ENCODE measurements around the gene DRG1.
"Not testable (repeated sequence)": the region's sequence is repeated elsewhere in the genome, so short reads cannot be mapped to it uniquely, and the experiment has no call there.

The DRG1 gene, protein sequence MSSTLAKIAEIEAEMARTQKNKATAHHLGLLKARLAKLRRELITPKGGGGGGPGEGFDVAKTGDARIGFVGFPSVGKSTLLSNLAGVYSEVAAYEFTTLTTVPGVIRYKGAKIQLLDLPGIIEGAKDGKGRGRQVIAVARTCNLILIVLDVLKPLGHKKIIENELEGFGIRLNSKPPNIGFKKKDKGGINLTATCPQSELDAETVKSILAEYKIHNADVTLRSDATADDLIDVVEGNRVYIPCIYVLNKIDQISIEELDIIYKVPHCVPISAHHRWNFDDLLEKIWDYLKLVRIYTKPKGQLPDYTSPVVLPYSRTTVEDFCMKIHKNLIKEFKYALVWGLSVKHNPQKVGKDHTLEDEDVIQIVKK

DNA sequence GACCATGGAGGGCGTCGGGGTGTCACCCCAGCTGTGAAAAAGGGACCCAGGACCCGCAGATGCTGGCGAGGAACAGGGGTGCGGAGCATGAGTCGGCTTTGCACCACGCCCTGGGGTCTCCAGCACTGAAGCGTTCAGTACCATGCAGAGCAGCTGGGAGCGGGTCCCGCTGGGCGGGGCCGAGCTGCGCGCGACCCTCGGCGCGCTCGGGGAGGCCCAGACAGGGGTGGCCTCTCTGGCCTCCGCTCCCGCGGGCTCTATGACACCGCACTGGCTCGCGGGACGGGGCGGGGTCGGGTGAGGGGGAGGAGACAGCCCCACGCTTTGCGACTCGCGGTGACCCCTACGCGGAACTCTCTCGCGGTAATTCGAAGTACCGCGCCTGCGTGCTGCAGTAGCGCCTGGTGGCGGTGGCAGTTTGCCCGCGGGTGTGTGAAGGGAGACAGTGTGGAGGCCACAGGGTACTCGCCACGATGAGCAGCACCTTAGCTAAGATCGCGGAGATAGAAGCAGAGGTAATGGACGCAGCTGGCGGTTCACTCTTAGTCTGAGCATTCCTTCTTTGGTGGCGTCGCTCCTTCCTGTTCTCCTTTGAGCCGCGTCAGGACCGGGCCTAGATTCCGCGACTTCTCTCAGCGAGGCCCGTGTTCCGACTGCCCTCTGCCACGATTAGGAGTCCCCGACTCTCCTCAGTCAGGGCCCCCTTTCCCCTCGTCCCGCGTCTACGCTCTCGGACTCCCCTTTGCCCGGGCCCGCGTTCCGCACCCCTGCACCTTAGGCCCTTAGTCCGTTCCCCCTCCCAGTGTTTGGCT lies at the start of gene DRG1:
DRG1 (plus strand) TSS at position 394 of the 812 bp plus-strand sequence; CDS start at position 474, 80 bp downstream.
- peak; percentile 80 for DNase-seq

DNA sequence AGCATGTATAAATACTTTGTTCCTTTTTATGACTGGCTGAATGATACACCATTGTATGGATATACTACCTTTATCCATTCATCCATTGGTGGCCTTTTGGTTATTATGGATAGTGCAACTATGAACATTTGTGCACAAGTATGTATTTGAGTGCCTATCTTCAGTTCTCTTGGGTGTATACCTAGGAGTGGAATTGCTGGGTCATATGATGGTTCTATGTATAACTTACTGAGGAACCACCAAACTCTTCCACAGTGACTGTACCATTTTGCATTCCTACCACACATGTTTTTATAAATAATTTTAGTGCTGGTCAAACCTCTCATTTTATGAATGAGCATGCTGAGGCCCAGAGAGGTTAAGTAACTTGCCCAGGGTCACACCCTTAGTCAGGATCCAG lies 49.4 kb upstream of the DRG1 start:
- DNase-seq = no peak

DNA sequence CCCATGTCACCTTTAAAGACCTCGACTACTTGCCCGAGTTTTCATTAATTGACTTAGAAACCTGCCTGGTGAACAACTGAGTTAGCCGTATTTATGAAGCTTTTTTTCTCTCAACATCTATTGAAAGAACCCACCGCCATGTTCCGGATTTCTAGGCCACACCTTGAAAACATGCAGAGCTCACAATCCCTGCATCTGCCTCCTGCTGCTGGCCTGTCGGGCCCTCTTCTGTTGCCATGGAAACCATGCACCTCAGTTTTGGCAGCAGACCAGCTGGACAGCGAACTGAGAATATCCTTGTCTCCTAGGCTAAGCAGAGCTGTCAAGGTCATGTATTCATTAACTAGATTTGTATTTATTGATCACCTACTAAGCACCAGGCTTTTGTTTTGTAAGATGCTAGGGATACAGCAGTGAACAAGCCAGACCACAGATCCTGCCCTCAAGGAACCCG lies 49.0 kb upstream of the DRG1 start:
- no peak for DNase-seq

DNA sequence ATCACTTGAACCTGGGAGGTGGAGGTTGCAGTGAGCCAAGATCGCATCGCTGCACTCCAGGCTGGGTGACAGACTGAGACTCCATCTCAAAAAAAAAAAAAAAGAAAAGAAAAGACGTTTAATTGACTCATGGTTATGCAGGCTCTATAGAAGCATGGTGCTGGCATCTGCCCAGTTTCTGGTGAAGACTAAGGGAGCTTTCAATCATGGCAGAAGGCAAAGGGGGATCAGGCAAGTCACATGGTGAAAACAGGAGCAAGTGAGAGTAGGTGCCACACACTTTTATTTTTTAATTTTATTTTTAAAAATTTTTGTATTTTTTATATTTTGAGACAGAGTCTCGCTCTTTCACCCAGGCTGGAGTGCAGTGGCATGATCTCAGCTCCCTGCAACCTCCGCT lies 44.9 kb upstream of the DRG1 start:
- no peak for DNase-seq

DNA sequence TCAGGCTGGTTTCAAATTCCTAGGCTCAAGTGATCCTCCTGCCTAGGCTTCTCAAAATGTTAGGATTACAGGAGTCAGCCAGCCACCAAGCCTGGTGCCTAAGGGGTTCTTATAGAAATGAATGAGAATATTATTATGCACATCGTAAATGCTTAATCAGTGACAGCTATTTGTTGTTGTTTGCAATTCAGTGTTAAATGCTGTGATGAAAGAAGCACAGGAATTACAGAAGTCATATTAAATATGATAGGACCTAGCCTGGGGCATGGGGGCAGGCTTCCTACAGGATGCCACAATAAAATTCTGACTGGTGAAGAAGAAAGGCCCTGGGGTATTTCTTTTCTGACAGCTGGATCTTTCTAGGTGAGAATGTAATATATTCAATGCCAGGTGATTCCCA lies 39.4 kb upstream of the DRG1 start:
- no peak for DNase-seq

DNA sequence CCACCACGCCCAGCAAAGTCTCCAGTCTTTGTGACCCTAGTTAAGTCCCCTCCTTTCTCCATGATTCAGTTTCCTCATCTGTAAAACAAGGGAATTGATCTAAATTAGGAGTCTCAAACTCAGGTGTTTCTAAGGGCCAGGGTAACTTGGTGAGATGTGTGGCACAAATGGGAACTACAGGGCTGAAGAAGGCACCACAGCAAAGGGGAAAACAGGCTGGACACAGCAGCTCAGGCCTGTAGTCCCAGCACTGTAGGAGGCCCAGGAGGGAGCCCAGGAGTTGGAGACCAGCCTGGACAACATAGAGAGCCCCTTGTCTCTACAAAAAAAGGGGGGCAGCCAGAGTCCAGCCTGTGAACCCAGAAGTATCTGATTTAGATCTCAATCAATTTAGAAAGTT lies 37.7 kb upstream of the DRG1 start:
- DNase-seq = no peak

DNA sequence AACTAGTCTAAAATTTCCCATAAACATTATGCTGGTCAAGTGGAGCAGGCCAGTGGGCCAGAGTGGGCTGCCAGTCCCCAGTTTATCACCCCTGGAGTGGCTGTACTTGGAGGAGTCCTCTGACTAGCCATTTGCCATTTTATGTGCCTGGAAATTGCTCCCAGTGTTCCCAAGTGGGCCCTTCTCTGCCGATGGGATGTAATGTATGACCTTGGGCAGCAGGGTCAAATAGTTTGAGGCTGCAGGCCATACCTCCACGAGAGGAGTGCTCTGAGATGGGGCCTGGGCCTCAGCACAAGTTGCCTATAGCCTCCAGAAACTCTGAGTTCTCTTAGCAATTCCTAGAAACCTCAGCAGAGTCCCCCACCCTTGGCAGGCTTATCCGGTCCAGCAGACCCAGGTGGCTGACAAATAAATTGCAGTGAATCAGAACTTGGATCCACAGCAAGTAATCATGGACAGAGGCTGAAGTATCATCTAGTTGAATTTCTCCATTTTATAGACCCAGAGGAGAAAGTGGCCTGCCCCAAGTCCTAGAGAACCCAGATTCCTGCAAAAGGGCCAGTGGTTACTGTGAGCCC lies 35.4 kb upstream of the DRG1 start:
- no peak for DNase-seq

DNA sequence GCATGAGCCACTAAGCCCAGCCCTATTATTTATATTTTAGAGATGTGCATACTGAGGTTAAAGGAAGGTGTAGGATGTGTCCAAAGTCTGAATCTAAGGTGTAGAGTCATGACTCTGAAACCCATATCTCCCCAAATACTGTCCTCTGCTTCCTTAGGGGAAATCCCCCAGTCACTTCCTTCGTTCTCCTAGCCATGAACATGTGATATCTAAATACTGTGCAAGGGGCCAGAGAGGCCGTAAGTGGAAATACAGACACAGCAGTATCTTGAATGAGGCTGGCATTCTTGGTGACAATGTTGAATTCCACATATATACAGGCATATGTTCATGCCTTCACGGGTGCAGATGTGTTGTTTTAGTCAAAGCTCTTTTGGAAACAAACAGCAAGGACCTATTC lies 32.0 kb upstream of the DRG1 start:
- DNase-seq = no peak

DNA sequence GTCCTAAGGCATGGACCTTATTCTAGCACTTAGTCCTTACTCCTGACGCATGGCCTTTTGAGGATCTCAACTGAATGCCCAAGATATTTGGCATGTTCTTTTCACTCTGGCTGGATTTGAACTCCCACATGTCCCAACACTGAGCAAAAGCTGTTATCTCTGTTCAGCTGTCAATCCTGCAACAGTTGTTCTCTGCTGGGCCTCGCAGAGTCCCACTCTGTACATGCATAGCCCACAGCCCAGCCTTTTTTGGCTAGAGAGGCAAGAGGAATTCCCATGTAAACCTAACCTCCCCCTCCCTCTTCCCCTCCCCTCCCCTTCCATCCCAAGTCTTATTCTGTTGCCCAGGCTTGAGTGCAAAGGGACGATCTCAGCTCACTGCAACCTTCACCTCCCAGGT lies 21.8 kb upstream of the DRG1 start:
- no peak for DNase-seq

DNA sequence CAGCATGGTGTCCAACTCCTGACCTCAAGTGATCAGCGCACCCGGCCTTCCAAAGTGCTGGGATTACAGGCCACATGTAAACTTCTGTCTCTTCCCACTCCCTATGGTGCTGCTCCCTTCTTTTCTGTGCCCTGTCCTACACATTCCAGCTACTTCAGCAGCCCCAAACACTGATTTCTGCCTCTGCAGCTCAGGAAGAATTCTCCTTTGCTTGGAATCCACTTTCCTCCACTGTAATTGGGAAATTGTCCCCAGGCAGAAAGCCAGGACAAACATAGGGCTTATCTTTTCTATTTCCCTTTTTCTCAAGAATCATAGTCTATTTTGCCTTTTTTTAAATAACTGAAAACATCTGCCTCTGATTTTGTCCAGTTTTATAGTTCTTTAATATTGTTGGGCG lies 21.3 kb upstream of the DRG1 start:
- no peak for DNase-seq

DNA sequence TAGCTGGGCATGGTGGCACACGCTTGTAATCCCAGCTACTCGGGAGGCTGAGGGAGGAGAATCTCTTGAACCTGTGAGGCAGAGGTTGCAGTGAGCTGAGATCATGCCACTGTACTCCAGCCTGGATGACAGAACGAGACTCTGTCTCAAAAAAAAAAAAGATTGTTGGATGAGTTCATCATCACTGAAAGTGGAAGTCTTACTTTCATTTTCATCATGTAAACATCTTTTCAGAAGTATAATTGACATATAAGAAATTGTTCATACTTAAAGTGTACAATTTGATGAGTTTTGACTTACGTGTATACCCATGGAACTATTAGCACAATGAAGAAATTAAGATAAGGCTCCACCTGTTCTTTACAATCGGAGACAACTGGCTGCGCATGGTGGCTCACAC lies 20.8 kb upstream of the DRG1 start:
- DNase-seq = not testable (repeated sequence)

DNA sequence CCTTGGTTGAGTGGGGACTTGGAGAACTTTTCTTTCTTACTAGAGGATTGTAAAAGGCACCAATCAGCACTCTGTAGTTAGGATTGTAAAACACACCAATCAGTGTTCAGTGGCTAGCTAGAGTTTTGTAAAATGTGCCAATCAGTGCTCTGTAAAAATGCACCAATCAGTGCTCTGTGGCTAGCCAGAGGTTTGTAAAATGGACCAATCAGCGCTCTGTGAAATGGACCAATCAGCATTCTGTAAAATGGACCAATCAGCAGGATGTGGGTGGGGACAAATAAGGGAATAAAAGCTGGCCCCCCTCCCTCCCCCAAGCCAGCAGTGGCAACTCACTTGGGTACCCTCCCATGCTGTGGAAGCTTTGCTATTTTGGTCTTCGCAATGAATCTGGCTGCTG lies 5.5 kb upstream of the DRG1 start:
- DNase-seq = no peak

DNA sequence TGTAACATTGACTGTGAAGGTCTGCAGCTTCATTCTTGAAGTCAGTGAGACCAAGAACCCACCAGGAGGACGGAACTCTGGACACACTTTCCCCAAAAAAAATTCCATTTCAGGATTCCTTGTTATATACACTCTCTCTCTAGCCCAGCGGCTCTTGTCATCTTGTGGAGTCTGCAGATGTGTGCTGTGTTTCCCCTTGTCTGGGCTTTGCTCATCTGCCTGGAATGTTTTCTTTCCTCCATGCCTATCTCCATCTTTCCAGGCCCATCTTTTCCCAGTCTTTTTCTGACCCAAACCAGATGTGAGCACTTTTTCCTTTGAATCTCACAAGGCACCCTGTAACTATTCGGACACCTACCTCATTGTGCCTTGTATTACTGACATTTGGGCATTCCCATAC lies 5.1 kb upstream of the DRG1 start:
- DNase-seq = no peak

DNA sequence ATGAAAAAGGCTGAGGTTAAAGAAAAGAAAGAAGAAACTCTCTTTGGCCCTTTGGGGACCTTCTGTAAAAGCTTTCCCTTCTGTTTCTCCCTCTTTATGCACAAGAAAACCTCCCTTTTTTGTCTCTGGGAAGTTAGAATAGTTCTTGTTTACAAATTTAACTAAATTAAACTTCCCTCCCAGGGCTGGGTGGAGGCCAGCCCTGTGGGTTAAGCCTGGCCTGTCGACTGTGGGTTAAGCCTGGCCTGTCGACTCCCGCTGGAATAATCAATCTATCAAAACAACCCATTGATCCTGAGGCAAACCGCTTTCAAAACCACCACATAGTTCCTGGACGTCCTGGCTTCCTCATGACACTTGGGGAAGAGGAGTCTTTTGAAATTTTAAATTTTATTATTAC lies 1.2 kb upstream of the DRG1 start:
- DNase-seq = no peak

DNA sequence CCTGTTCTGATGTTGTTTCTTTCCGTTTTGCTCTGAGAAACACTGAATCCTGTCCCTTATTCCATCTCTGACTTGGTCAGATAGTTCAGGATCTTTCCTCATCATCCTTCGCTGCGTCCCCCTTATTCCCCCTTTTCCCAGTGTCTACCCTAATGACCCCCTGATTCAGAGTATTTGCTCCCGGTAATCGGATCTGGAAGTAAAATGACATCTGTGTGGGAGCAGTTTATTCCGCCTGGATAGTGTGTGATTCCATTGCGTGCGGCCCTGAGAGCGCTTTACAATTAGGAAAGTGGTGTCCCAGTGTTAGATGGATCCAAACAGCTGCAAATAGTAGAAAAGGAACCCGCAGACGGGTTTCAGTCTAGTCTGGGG lies 606 bp downstream of the DRG1 start:
- no peak for DNase-seq

DNA sequence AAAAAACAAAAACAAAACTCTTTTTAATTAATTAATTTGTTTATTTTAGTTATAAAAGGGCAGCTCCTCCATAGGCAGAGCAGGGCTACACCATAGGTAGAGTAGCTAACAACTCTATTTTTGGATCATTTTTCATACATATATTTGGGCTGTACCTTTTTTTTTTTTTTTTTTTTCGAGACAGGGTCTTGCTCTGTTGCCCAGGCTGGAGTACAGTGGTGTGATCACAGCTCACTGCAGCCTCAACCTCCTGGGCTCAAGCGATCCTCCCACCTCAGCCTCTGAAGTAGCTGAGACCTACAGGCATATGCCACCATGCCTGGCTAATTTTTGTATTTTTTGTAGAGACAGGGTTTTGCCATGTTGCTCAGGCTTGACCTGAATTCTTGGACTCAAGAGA lies 2.9 kb downstream of the DRG1 start:
- DNase-seq = not testable (repeated sequence)

DNA sequence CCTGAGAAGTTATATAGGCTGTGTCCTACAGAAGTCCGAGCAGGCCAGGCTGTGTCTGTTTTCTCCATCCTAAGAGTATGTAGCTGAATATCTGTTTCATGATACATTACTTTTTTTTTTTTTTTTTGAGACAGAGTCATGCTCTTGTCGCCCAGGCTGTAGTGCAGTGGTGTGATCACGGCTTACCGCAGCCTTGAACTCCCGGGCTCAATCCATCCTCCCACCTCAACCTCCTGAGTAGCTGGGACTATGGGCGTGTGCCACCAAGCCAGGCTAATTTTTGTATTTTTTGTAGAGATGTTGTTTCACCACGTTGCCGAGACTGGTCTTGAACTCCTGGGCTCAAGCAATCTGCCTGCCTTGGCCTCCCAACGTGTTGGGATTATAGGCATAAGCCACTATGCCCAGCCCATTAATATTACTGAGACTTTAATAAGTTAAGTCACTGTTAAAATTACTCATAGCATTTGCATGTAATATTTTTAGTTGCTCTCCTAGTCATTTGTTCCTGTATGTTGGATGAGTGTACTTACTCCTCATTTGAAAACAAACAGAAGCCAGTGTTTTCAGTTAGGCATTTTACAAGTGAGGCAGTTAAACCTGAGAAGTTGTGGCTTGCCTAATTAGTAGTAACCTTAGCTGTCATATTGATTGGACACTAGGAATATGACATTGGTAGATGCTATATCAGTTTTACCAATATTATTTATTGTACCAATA lies 26.1 kb downstream of the DRG1 start:
- no peak for DNase-seq

DNA sequence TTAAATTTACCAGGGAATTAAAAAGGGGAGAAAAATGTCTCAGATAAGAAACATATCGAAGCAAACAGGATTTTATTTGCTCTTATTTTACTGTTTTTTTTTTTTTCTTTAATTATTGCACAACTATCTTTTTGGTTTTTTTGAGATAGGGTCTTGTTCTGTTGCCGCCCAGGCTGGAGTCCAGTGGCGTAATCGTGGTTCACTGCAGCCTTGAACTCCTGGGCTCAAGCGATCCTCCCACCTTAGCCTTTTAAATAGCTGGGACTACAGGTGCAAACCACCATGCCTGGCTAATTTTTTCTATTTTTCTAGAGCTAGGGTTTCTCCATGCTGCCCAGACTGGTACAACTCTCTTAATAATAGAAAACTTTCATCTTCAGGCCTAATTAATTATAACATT lies 32.5 kb downstream of the DRG1 start:
- DNase-seq = no peak

DNA sequence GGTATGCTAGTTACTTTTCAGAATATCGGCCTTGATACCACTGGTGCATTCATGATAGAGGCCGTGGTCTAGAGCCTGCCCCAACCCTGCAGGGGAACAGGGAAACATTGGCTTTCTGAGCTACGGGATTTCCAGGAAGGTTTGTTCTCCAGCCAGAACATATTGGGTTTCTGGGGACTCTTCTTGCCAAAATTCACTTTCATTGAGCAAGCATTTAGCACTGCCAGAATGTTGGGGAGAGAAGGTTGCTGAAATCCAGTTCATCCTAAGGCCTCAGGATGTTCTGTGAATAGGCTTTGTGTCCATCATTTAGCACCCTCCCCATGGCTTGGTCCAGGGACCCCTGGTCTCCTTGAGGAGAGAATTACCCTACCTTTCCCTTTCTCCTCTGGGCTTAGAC lies 36.7 kb downstream of the DRG1 start:
- DNase-seq = no peak

DNA sequence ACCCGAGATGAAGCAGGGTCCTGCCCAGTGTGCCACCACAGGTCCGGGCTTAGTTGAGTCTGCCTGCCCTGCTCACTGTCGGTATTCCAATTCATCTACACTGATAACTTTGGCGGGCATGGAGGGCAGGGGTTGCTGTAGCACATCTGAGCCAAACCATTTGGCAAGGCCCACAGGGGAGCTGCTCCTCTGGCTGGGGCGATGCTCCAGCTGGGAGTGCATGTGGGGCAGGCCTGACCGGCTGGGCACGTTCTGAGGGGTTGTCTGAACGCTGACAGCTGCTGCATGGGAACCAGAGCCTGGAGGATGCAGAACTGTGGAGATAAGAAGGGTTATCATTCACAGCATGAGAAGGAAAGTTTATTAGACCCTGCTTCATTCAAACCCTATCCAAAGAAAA lies 40.4 kb downstream of the DRG1 start:
- DNase-seq = no peak

DNA sequence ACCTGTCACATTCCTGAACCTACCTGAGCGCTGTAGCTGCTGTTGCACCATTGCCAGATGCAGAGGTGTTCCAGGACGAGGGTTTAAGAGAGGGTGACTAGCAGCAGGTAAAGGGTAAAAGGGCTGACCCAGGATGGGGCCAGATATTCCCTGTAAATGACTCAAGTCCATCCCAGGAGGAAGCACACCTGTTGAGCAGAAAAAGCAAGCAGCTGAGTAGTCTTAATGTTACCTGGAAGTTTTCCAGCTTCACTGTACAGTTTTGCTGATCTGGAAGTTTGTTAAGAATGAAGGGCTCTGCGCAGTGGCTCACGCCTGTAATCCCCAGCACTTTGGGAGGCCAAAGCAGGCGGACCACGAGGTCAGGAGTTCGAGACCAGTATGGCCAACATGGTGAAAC lies 41.3 kb downstream of the DRG1 start:
- no peak for DNase-seq

DNA sequence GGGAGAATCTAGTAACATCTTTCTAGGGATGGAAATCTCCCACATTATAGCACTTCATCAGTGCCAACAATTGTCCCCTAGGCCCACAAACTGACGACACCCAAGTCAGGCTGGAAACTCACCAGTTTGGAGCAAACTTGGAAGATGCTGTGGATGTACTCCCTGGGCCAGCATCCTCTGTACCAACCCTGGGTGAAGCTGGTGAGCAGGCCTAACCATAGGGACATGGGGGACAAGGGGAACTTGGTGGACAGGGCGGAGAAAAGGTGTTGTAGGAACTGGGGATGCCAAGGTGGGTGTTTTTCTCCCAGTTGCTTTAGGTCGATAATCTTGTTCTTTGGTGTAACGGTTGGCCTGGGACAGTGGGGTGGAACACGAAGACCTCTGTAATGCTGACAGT lies 42.2 kb downstream of the DRG1 start:
- DNase-seq = no peak

DNA sequence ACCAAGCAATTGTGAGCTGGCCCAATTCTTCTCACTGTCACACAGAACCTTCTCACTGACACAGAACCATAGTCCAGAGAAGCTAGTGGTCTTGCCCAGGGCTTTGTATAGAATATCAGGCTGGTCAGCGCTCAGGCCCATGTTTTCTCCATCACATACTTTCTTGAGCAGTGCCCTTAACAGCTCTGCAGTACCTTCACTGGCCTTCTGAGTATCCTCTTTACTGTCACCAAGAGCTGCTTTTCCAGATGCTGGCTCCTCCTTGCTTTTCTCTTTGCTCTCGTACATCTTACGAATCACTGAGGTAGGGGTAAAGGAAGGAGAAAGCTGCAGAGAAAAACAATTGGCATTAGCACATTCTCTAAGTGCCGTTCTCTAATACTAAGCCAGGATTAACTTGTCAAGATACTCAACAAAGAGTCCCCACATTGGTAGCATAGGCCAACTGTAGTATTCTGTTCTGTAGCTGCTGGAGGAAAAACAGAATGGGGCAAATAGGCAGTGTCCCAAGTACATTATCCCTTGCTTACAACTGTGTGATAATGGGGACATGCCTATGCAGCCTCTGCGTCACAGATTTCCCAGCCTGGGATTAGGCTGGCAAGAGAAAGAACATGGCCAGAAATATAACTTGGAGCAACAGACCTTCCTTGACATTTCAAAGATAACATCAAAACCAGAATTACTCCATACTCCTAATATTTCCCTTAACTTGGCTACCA lies 43.5 kb downstream of the DRG1 start:
- DNase-seq = no peak

All from NCI-H1436 treated with DMSO at 0.1 percent for 48 hours (cell line).